H9 (cell line): ENCODE data around the gene KIF1A. TPM values are rescaled to one million over a fixed set of nuclear protein-coding genes. Genes with fewer than 3 reads are reported as not detected.

Source experiments
- DNase-seq: peaks from one replicate; pipeline ENCODE4 v3.0.0-alpha.2; 2017
- H2AFZ ChIP-seq: one replicate; pipeline ENCODE4 v1.6.1; 2013; ENCODE audit warnings: mild to moderate bottlenecking, low read length, control low read depth, moderate library complexity
- H2AK5ac ChIP-seq: 2 replicates; pipeline ENCODE4 v1.6.1; 2013; ENCODE audit warnings: low read length, control low read depth, mixed read lengths; ENCODE audit not compliant: insufficient read length
- H2BK120ac ChIP-seq: one replicate; pipeline ENCODE4 v1.6.1; 2013; ENCODE audit warnings: low read depth, mild to moderate bottlenecking, low read length, control low read depth, inconsistent platforms; ENCODE audit not compliant: poor library complexity, severe bottlenecking
- H2BK12ac ChIP-seq: 2 replicates; pipeline ENCODE4 v1.6.1; 2013; ENCODE audit warnings: low read length, control low read depth, mixed read lengths, low read depth; ENCODE audit not compliant: insufficient read length
- H2BK15ac ChIP-seq: 2 replicates; pipeline ENCODE4 v1.6.1; 2013; ENCODE audit warnings: low read depth, low read length, control low read depth
- H2BK20ac ChIP-seq: one replicate; pipeline ENCODE4 v1.6.1; 2013; ENCODE audit warnings: low read depth, mild to moderate bottlenecking, low read length, control low read depth, inconsistent platforms; ENCODE audit not compliant: poor library complexity, severe bottlenecking
- H2BK5ac ChIP-seq: 2 replicates; pipeline ENCODE4 v1.6.1; 2013; ENCODE audit warnings: low read length, control low read depth, mixed read lengths; ENCODE audit not compliant: insufficient read length
- H3K14ac ChIP-seq: 2 replicates; pipeline ENCODE4 v1.6.1; 2013; ENCODE audit warnings: low read length, control low read depth; ENCODE audit not compliant: insufficient read depth
- H3K18ac ChIP-seq: 2 replicates; pipeline ENCODE4 v1.6.1; 2013; ENCODE audit warnings: low read depth, mild to moderate bottlenecking, mixed read lengths, low read length, control low read depth; ENCODE audit not compliant: insufficient read length
- H3K23ac ChIP-seq: 2 replicates; pipeline ENCODE4 v1.6.1; 2013; ENCODE audit warnings: low read length, control low read depth, mixed read lengths, low read depth; ENCODE audit not compliant: insufficient read length
- H3K23me2 ChIP-seq: 2 replicates; pipeline ENCODE4 v1.6.1; 2013; ENCODE audit warnings: low read depth, mild to moderate bottlenecking, mixed read lengths, low read length, control low read depth; ENCODE audit not compliant: insufficient read length, poor library complexity, severe bottlenecking
- H3K27ac ChIP-seq: 2 replicates; pipeline ENCODE4 v1.5.1; 2013; ENCODE audit warnings: low read length, control low read depth, mixed read lengths, low read depth; ENCODE audit not compliant: insufficient read length
- H3K27me3 ChIP-seq: 2 replicates; pipeline ENCODE4 v1.6.1; 2013; ENCODE audit warnings: low read length, control low read depth, inconsistent platforms; ENCODE audit not compliant: insufficient read depth
- H3K4ac ChIP-seq: 2 replicates; pipeline ENCODE4 v1.6.1; 2013; ENCODE audit warnings: low read depth, mild to moderate bottlenecking, control low read depth, inconsistent platforms, low read length, moderate library complexity
- H3K4me1 ChIP-seq: 2 replicates; pipeline ENCODE4 v1.6.1; 2013; ENCODE audit warnings: low read length, control low read depth, inconsistent platforms; ENCODE audit not compliant: insufficient read depth
- H3K4me2 ChIP-seq: 2 replicates; pipeline ENCODE4 v1.6.1; 2013; ENCODE audit warnings: low read length, control low read depth, mixed read lengths; ENCODE audit not compliant: insufficient read length, insufficient read depth
- H3K56ac ChIP-seq: 2 replicates; pipeline ENCODE4 v1.6.1; 2013; ENCODE audit warnings: low read depth, mild to moderate bottlenecking, mixed read lengths, low read length, control low read depth; ENCODE audit not compliant: insufficient read length
- H3K79me1 ChIP-seq: 2 replicates; pipeline ENCODE4 v1.6.1; 2013; ENCODE audit warnings: low read depth, mild to moderate bottlenecking, moderate library complexity, low read length, control low read depth, inconsistent platforms; ENCODE audit not compliant: insufficient read depth, poor library complexity, severe bottlenecking
- H3K79me2 ChIP-seq: 2 replicates; pipeline ENCODE4 v1.6.1; 2013; ENCODE audit warnings: low read length, control low read depth, inconsistent platforms; ENCODE audit not compliant: insufficient read depth
- H3K9ac ChIP-seq: 2 replicates; pipeline ENCODE4 v1.6.1; 2013; ENCODE audit warnings: low read length, control low read depth, mixed read lengths; ENCODE audit not compliant: insufficient read length; ENCODE audit errors: extremely low read depth
- H3K9me3 ChIP-seq: one replicate; pipeline ENCODE4 v1.6.1; 2013; ENCODE audit warnings: low read depth, low read length, inconsistent platforms; ENCODE audit not compliant: control insufficient read depth
- H3T11ph ChIP-seq: one replicate; pipeline ENCODE4 v1.6.1; 2013; ENCODE audit warnings: mild to moderate bottlenecking, low read length, control low read depth, inconsistent platforms
- H4K20me1 ChIP-seq: one replicate; pipeline ENCODE4 v1.6.1; 2013; ENCODE audit not compliant: control insufficient read depth, insufficient read length, insufficient read depth
- H4K5ac ChIP-seq: 2 replicates; pipeline ENCODE4 v1.6.1; 2013; ENCODE audit warnings: low read depth, mild to moderate bottlenecking, mixed read lengths, low read length, control low read depth; ENCODE audit not compliant: insufficient read length
- H4K8ac ChIP-seq: replicated peaks from 2 replicates; pipeline ENCODE4 v1.6.1; 2013; ENCODE audit warnings: low read length, control low read depth, mixed read lengths, low read depth; ENCODE audit not compliant: insufficient read length
- H4K91ac ChIP-seq: 2 replicates; pipeline ENCODE4 v1.6.1; 2013; ENCODE audit warnings: low read depth, mild to moderate bottlenecking, moderate library complexity, mixed read lengths, low read length, control low read depth; ENCODE audit not compliant: insufficient read length
- H3K27ac Mint-ChIP-seq, 3 experiments: 2 replicates in 2 of 3; 3 replicates in 1 of 3; pipeline ENCODE4 v1.8.0; 2020 to 2021; ENCODE audit warnings: mixed read lengths in 3 of 3, mild to moderate bottlenecking in 1 of 3, moderate library complexity in 1 of 3
- H3K27me3 Mint-ChIP-seq: 2 replicates; pipeline ENCODE4 v1.8.0; 2021; ENCODE audit warnings: low read depth, mild to moderate bottlenecking, moderate library complexity, mixed read lengths
- H3K36me3 Mint-ChIP-seq, 3 experiments: 2 replicates in 2 of 3; 3 replicates in 1 of 3; pipeline ENCODE4 v1.8.0; 2020 to 2021; ENCODE audit warnings: low read depth in 3 of 3, mixed read lengths in 3 of 3; ENCODE audit not compliant: insufficient read depth in 1 of 3
- H3K4me1 Mint-ChIP-seq, 2 experiments: 2 replicates each; pipeline ENCODE4 v1.8.0; 2020; ENCODE audit warnings: mixed read lengths in 2 of 2
- H3K4me3 Mint-ChIP-seq, 2 experiments: 2 replicates in 1 of 2; 3 replicates in 1 of 2; pipeline ENCODE4 v1.8.0; 2020 to 2021; ENCODE audit warnings: mild to moderate bottlenecking in 2 of 2, mixed read lengths in 2 of 2, moderate library complexity in 1 of 2
- H3K9me3 Mint-ChIP-seq, 2 experiments: 2 replicates in 1 of 2; 3 replicates in 1 of 2; pipeline ENCODE4 v1.8.0; 2020; ENCODE audit warnings: mild to moderate bottlenecking in 2 of 2, mixed read lengths in 2 of 2, moderate library complexity in 1 of 2
- WGBS: extraction: QIAGEN DNeasy Blood & Tissue Kit; methylation state at CpG from one replicate; pipeline ENCODE4 v1.1.7; 2013; ENCODE audit warnings: missing lambda C conversion rate, low lambda C conversion rate, mixed read lengths; ENCODE audit not compliant: insufficient read length; ENCODE audit errors: extremely low coverage; 5-methylcytosine and 5-hydroxymethylcytosine counted together
- total RNA-seq: library from RNA; stranded (reverse); gene quantifications from 2 replicates; pipeline ENCODE4 v1.2.1, GENCODE V29; 2021
- TF ChIP-seq, protein P1 (sequence below): fragments of 200-600 bp; sonication (generic); conservative IDR thresholded peaks from 3 replicates; pipeline ENCODE4 v1.8.0; 2021; ENCODE audit warnings: antibody characterized with exemption, mild to moderate bottlenecking

KIF1A gene
- total RNA-seq, 1 experiment from 2014 or later: 204 TPM

DNA sequence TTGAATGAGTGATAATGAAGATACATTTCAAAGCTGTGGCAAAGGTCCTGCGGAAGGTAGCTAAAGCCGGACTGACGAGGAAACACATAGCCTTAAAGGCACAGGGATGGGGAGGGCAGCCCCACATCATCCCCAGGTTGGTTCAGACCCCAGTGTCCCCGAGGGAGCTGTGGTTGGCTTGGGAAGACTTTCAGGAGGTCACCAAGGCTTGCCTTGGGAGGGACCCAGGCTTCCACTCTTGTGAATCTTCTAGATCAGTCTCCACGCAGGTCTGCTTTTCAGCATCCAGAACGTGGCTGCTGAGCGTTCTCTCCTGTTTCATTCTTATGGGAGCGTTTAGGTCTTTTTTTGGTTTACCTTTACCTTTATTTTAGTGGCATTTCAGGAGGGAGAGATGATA is 16.8 kb downstream of the KIF1A start:
- Histone ChIP-seq H2BK120ac (no peak overlapping the region), H3K23me2 (no peaks in the 10 kb centered on the region), H3K9me3 (no peaks in the 10 kb centered on the region), H2AK5ac (no peak overlapping the region), H2BK20ac (no peak overlapping the region), H2BK5ac (no peak overlapping the region), H3K79me2 (peaks cover 47% of the 10 kb centered on the region; the same call in 1 of the 2 replicates), H4K91ac (no peak overlapping the region), H4K8ac (no peak overlapping the region), H4K20me1 (no peaks in the 10 kb centered on the region), H3K9ac (no peak overlapping the region), H2BK15ac (no peak overlapping the region), H3K4me2 (no peak overlapping the region), H3K56ac (no peak overlapping the region), H2AFZ (no peak overlapping the region), H3K23ac (no peak overlapping the region), H3K14ac (no peak overlapping the region), H2BK12ac (no peak overlapping the region), H3K27me3 (no peaks in the 10 kb centered on the region), H3K4ac (no peak overlapping the region), H3K18ac (no peak overlapping the region), H4K5ac (no peak overlapping the region), H3T11ph (no peak overlapping the region), H3K79me1 (peaks cover 9% of the 10 kb centered on the region), H3K27ac (no peak overlapping the region), H3K4me1 (no peaks in the 10 kb centered on the region; the same call in 1 of the 2 replicates)
- Mint-ChIP-seq H3K4me3 (no peak overlapping the region), H3K27ac (peak overlapping the region in 1 of 3 experiments; percentile 24; a peak in 2 of 7 replicates), H3K4me1 (peaks cover 17 to 26% of the 10 kb centered on the region in 2 experiments), H3K36me3 (peaks cover 18 to 41% (median 41%) of the 10 kb centered on the region in 3 experiments), H3K9me3 (0 out of 5 replicates have a peak, but pooled peaks cover 0 to 3% of the 10 kb centered on the region in 2 experiments), H3K27me3 (no peaks in the 10 kb centered on the region)
- TF ChIP-seq, protein P1, sequence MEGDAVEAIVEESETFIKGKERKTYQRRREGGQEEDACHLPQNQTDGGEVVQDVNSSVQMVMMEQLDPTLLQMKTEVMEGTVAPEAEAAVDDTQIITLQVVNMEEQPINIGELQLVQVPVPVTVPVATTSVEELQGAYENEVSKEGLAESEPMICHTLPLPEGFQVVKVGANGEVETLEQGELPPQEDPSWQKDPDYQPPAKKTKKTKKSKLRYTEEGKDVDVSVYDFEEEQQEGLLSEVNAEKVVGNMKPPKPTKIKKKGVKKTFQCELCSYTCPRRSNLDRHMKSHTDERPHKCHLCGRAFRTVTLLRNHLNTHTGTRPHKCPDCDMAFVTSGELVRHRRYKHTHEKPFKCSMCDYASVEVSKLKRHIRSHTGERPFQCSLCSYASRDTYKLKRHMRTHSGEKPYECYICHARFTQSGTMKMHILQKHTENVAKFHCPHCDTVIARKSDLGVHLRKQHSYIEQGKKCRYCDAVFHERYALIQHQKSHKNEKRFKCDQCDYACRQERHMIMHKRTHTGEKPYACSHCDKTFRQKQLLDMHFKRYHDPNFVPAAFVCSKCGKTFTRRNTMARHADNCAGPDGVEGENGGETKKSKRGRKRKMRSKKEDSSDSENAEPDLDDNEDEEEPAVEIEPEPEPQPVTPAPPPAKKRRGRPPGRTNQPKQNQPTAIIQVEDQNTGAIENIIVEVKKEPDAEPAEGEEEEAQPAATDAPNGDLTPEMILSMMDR: no peak
- WGBS: no CpG with 5 or more reads among the region's 8 CpGs
- DNase-seq: no peak
